Tibial nerve (tissue), 4 donors: Measurements from ENCODE around the gene SEPTIN5.

ENCODE experiments used
- CTCF ChIP-seq, 5 experiments: fragments of 200-600 bp in 3 of 5; fragments of 450-650 bp in 2 of 5; sonication (generic) in 3 of 5; IDR thresholded peaks; one replicate each; pipeline ENCODE4 v1.5.1; 2016 to 2019; ENCODE audit warnings: antibody characterized with exemption in 5 of 5, mild to moderate bottlenecking in 3 of 5, moderate library complexity in 2 of 5
- EP300 ChIP-seq, 2 donors: sonication (generic); formaldehyde crosslinking; IDR thresholded peaks; one replicate each; pipeline ENCODE4 v1.6.1; 2017; ENCODE audit warnings: antibody characterized with exemption in 2 of 2, mild to moderate bottlenecking in 1 of 2
- POLR2A ChIP-seq, 2 donors: fragments of 450-650 bp; IDR thresholded peaks; one replicate each; pipeline ENCODE4 v1.6.1; 2017; ENCODE audit warnings: antibody characterized with exemption in 2 of 2, mild to moderate bottlenecking in 2 of 2, moderate library complexity in 2 of 2

- TF ChIP-seq POLR2A (IDR thresholded peaks at IDR 0.05), result no peak
- TF ChIP-seq CTCF (IDR thresholded peaks at IDR 0.05), result no peak
- TF ChIP-seq EP300 (IDR thresholded peaks at IDR 0.05), result no peak
Measured at GRCh38 chr22:19742160-19743066, 28.1 kb downstream of the SEPTIN5 start.
